IMR-90 (cell line): ENCODE measurements around the gene OR2T12. TPM values are rescaled to one million over a fixed set of nuclear protein-coding genes. Genes with fewer than 3 reads are reported as not detected.
"Not testable (repeated sequence)": the region's sequence is repeated elsewhere in the genome, so short reads cannot be mapped to it uniquely, and the experiment has no call there.

Experiments
- ATAC-seq: fragments of 200-7000 bp; cut with Tn5 transposase; 2 replicates; pipeline ENCODE4 v1.9.1; 2020; ENCODE audit warnings: low read depth, mild to moderate bottlenecking, moderate library complexity
- BruUV-seq: library from RNA; stranded (reverse); fragments of 400-500 nt; replicated peaks from 2 replicates; lab custom pipeline; 2021; lab: Mats Ljungman, UMichigan
- CTCF ChIA-PET: fragments of 300-600 bp; formaldehyde crosslinking; extraction: SDS; loops from one replicate; lab custom pipeline; 2021; ENCODE audit warnings: antibody characterized with exemption; lab: Yijun Ruan, JAX
- POLR2A ChIA-PET: fragments of 300-600 bp; sonication (Branson Sonifier 250); formaldehyde crosslinking; loops from one replicate; lab custom pipeline; 2022; ENCODE audit warnings: antibody characterized with exemption; ENCODE audit not compliant: unreplicated experiment; lab: Charles Lee
- DNase-seq: peaks from one replicate; pipeline ENCODE4 v3.0.0; 2013
- H2AFZ ChIP-seq: replicated peaks from 2 replicates; pipeline ENCODE3; 2013; ENCODE audit warnings: low read length, mild to moderate bottlenecking; ENCODE audit not compliant: poor library complexity
- H2AK5ac ChIP-seq: 2 replicates; pipeline ENCODE4 v1.6.1; 2013; ENCODE audit warnings: low read depth, low read length, inconsistent platforms
- H2AK9ac ChIP-seq: replicated peaks from 2 replicates; pipeline ENCODE3; 2013; ENCODE audit warnings: mild to moderate bottlenecking, low read depth, low read length, moderate library complexity; ENCODE audit not compliant: poor library complexity
- H2BK120ac ChIP-seq: 2 replicates; pipeline ENCODE4 v1.6.1; 2013; ENCODE audit warnings: low read depth, low read length, inconsistent platforms
- H2BK15ac ChIP-seq: 3 replicates; pipeline ENCODE4 v1.6.1; 2013; ENCODE audit warnings: low read depth, low read length, inconsistent platforms
- H2BK20ac ChIP-seq: 2 replicates; pipeline ENCODE4 v1.6.1; 2013; ENCODE audit warnings: low read depth, mild to moderate bottlenecking, inconsistent platforms, low read length, moderate library complexity
- H2BK5ac ChIP-seq: 2 replicates; pipeline ENCODE4 v1.6.1; 2013; ENCODE audit warnings: mild to moderate bottlenecking, low read depth, low read length, inconsistent platforms; ENCODE audit not compliant: poor library complexity, severe bottlenecking
- H3K14ac ChIP-seq: replicated peaks from 2 replicates; pipeline ENCODE4 v1.6.1; 2013; ENCODE audit warnings: low read depth, low read length, inconsistent platforms
- H3K18ac ChIP-seq: 2 replicates; pipeline ENCODE4 v1.6.1; 2013; ENCODE audit warnings: low read depth, low read length, control low read depth
- H3K23ac ChIP-seq: 2 replicates; pipeline ENCODE4 v1.6.1; 2013; ENCODE audit warnings: low read depth, low read length, inconsistent platforms
- H3K27ac ChIP-seq: 2 replicates; pipeline ENCODE4 v1.5.1; 2013; ENCODE audit warnings: mild to moderate bottlenecking, control low read depth, low read length; ENCODE audit not compliant: insufficient read depth
- H3K27me3 ChIP-seq: 2 replicates; pipeline ENCODE4 v1.6.1; 2013; ENCODE audit warnings: low read length; ENCODE audit not compliant: control insufficient read depth, insufficient read depth
- H3K36me3 ChIP-seq: 2 replicates; pipeline ENCODE4 v1.6.1; 2013; ENCODE audit warnings: low read length, mixed read lengths; ENCODE audit not compliant: control insufficient read depth, insufficient read depth
- H3K4ac ChIP-seq: 2 replicates; pipeline ENCODE4 v1.6.1; 2013; ENCODE audit warnings: low read depth, low read length, inconsistent platforms
- H3K4me1 ChIP-seq: 2 replicates; pipeline ENCODE4 v1.6.1; 2013; ENCODE audit warnings: low read length, mixed read lengths; ENCODE audit not compliant: control insufficient read depth, insufficient read depth
- H3K4me2 ChIP-seq: 2 replicates; pipeline ENCODE4 v1.6.1; 2013; ENCODE audit warnings: low read depth, mild to moderate bottlenecking, control low read depth, low read length, moderate library complexity
- H3K4me3 ChIP-seq: 2 replicates; pipeline ENCODE4 v1.5.1; 2013; ENCODE audit warnings: low read depth, mild to moderate bottlenecking, control low read depth, low read length, moderate library complexity; ENCODE audit not compliant: insufficient read depth
- H3K56ac ChIP-seq: 2 replicates; pipeline ENCODE4 v1.6.1; 2013; ENCODE audit warnings: low read length, inconsistent platforms; ENCODE audit not compliant: insufficient read depth; ENCODE audit errors: extremely low read depth
- H3K79me1 ChIP-seq, 2 experiments: 2 replicates each; pipeline ENCODE4 v1.6.1; 2013; ENCODE audit warnings: low read length in 2 of 2, inconsistent platforms in 1 of 2, low read depth in 1 of 2
- H3K9ac ChIP-seq: 2 replicates; pipeline ENCODE4 v1.6.1; 2013; ENCODE audit warnings: low read depth, low read length, control low read depth
- H3K9me1 ChIP-seq: 2 replicates; pipeline ENCODE4 v1.6.1; 2013; ENCODE audit warnings: low read length, inconsistent platforms; ENCODE audit not compliant: insufficient read depth
- H3K9me3 ChIP-seq: 2 replicates; pipeline ENCODE4 v1.6.1; 2013; ENCODE audit warnings: low read length; ENCODE audit not compliant: control insufficient read depth, insufficient read depth
- H4K20me1 ChIP-seq: 2 replicates; pipeline ENCODE4 v1.6.1; 2013; ENCODE audit warnings: low read length, inconsistent platforms; ENCODE audit not compliant: insufficient read depth
- H4K5ac ChIP-seq: 2 replicates; pipeline ENCODE4 v1.6.1; 2013; ENCODE audit warnings: mild to moderate bottlenecking, low read depth, low read length, control low read depth
- H4K8ac ChIP-seq, 2 experiments: 2 replicates each; pipeline ENCODE4 v1.6.1; 2013; ENCODE audit warnings: low read depth in 2 of 2, low read length in 2 of 2, control low read depth in 1 of 2, inconsistent platforms in 1 of 2
- H4K91ac ChIP-seq: 2 replicates; pipeline ENCODE4 v1.6.1; 2013; ENCODE audit warnings: low read depth, low read length, inconsistent platforms; ENCODE audit not compliant: insufficient read depth
- WGBS, 2 experiments: methylation state at CpG; one replicate each; pipeline versions ENCODE4 v1.1.5 to v1.1.7; 2013; ENCODE audit warnings: missing lambda C conversion rate in 2 of 2; ENCODE audit not compliant: insufficient read length in 1 of 2; ENCODE audit errors: extremely low coverage in 2 of 2; 5-methylcytosine and 5-hydroxymethylcytosine counted together
- dilution Hi-C: fragments of 300-500 bp; cut with HindIII; formaldehyde crosslinking; loops from one replicate; pipeline ENCODE4 v1.14.3; 2018; ENCODE audit warnings: low sequenced_read_pairs; ENCODE audit not compliant: unreplicated experiment
- in situ Hi-C: fragments of 300-500 bp; cut with MboI; formaldehyde crosslinking; loops from 3 replicates; pipeline ENCODE4 v1.14.3; 2019; ENCODE audit warnings: low sequenced_read_pairs, inconsistent platforms, mixed read lengths
- intact Hi-C: fragments of 100-400 bp; cut with micrococcal nuclease; formaldehyde crosslinking; loops from 2 replicates; pipeline ENCODE4 v1.10.0; 2022
- polyA plus RNA-seq, 3 experiments: library from polyadenylated mRNA; depleted of rRNA; stranded (reverse); fragments of >200 nt; gene quantifications; 2 replicates each; pipeline ENCODE4 v1.2.3, GENCODE V29; 2012; ENCODE audit warnings: low replicate concordance in 1 of 3
- total RNA-seq: library from RNA; depleted of rRNA; stranded (reverse); fragments of >200 nt; gene quantifications from 2 replicates; pipeline ENCODE4 v1.2.3, GENCODE V29; 2012

OR2T12 gene
- total and polyA plus RNA-seq, 2 of the 4 experiments (the other 2 are of a cell fraction): not detected

DNA sequence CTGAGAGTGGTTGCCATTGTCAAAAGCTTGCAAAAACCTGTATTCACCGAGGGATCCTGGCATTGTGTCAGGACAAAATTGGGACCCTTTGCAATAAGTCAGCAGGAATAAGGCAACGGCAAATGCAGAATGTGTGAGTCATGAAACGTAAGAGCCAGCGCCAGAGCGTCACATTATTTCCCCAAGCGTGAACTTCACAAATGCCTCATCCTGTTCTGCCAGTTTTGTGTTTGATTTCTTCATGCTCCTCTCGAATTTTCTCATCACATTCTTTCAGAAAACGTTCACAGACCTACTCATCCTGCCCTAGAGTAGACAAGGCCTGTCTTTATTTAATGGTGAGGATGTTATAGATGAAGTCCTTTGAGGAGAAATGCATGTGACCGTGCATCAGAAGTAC is 2.4 kb upstream of the OR2T12 start:
- H3K36me3 ChIP-seq, H3K18ac ChIP-seq, BruUV-seq, H3K23ac ChIP-seq, ATAC-seq, H3K9ac ChIP-seq, H2AK9ac ChIP-seq, in situ Hi-C loops, dilution Hi-C loops, H3K9me1 ChIP-seq, H2AFZ ChIP-seq, H4K5ac ChIP-seq, H4K20me1 ChIP-seq, H3K79me1 ChIP-seq, H3K14ac ChIP-seq, POLR2A ChIA-PET, CTCF ChIA-PET, H2BK20ac ChIP-seq, H3K9me3 ChIP-seq, intact Hi-C loops, H3K27me3 ChIP-seq, DNase-seq, H4K91ac ChIP-seq, H3K4me2 ChIP-seq, H3K27ac ChIP-seq, H2BK5ac ChIP-seq, H3K4me1 ChIP-seq, H2BK15ac ChIP-seq, H2AK5ac ChIP-seq, H2BK120ac ChIP-seq, H4K8ac ChIP-seq, H3K4me3 ChIP-seq, H3K56ac ChIP-seq, H3K4ac ChIP-seq: not testable (repeated sequence)
- WGBS, 2 experiments: no CpG with 5 or more reads among the region's 9 CpGs
